OCI-LY1 (cell line): Measurements from ENCODE around the gene MOCS3.

Source experiments
- H2AFZ ChIP-seq: fragments of 200-600 bp; sonication (generic), shearing (Covaris generic); 2 replicates; pipeline ENCODE4 v1.6.0; 2014; ENCODE audit warnings: antibody characterized with exemption, mild to moderate bottlenecking, low read length
- H3F3A ChIP-seq: fragments of 200-600 bp; sonication (generic), shearing (Covaris generic); 2 replicates; pipeline ENCODE4 v1.6.0; 2014; ENCODE audit warnings: mild to moderate bottlenecking, antibody characterized with exemption, low read length, moderate library complexity; ENCODE audit not compliant: insufficient read depth
- H3K27ac ChIP-seq: fragments of 200-600 bp; sonication (generic); 2 replicates; pipeline ENCODE4 v1.5.1; 2014; ENCODE audit warnings: low read length, mixed run types, mild to moderate bottlenecking, low read depth; ENCODE audit not compliant: poor library complexity, severe bottlenecking
- H3K27me3 ChIP-seq: fragments of 200-600 bp; sonication (generic); 2 replicates; pipeline ENCODE4 v1.6.0; 2014; ENCODE audit warnings: antibody characterized with exemption, mild to moderate bottlenecking, low read length, moderate library complexity; ENCODE audit not compliant: insufficient read depth
- H3K36me3 ChIP-seq: fragments of 200-600 bp; sonication (generic); 2 replicates; pipeline ENCODE4 v1.6.1; 2014; ENCODE audit warnings: mild to moderate bottlenecking, antibody characterized with exemption, low read length, moderate library complexity, mixed read lengths; ENCODE audit not compliant: insufficient read depth
- H3K4me1 ChIP-seq: fragments of 200-600 bp; sonication (generic); 2 replicates; pipeline ENCODE4 v1.5.1; 2014; ENCODE audit warnings: mild to moderate bottlenecking, low read length, moderate library complexity; ENCODE audit not compliant: insufficient read depth, severe bottlenecking
- H3K4me2 ChIP-seq: fragments of 200-600 bp; sonication (generic), shearing (Covaris generic); 2 replicates; pipeline ENCODE4 v1.6.1; 2014; ENCODE audit warnings: low read length
- H3K4me3 ChIP-seq: fragments of 200-600 bp; sonication (generic); 2 replicates; pipeline ENCODE4 v1.5.1; 2014; ENCODE audit warnings: low read length, low read depth, mild to moderate bottlenecking, mixed read lengths; ENCODE audit not compliant: poor library complexity, severe bottlenecking
- H3K79me2 ChIP-seq: fragments of 200-600 bp; shearing (Covaris generic); 2 replicates; pipeline ENCODE4 v1.6.1; 2016; ENCODE audit warnings: mixed run types, low read length, mixed read lengths; ENCODE audit not compliant: insufficient read depth
- H3K9ac ChIP-seq: fragments of 200-600 bp; sonication (generic), shearing (Covaris generic); 2 replicates; pipeline ENCODE4 v1.6.1; 2014; ENCODE audit warnings: mild to moderate bottlenecking, low read length, mixed read lengths
- H3K9me2 ChIP-seq: fragments of 200-600 bp; sonication (generic), shearing (Covaris generic); 2 replicates; pipeline ENCODE4 v1.6.1; 2014; ENCODE audit warnings: low read depth, mild to moderate bottlenecking, low read length, mixed read lengths
- H3K9me3 ChIP-seq: fragments of 200-600 bp; shearing (Covaris generic); 2 replicates; pipeline ENCODE4 v1.6.1; 2014; ENCODE audit warnings: low read length, mixed read lengths
- H4K20me1 ChIP-seq: fragments of 200-600 bp; sonication (generic), shearing (Covaris generic); 2 replicates; pipeline ENCODE4 v1.6.0; 2016; ENCODE audit warnings: mild to moderate bottlenecking, low read length; ENCODE audit not compliant: insufficient read depth
- CTCF ChIP-seq: fragments of 200-600 bp; sonication (generic), shearing (Covaris generic); IDR thresholded peaks from 2 replicates; pipeline ENCODE4 v1.5.1; 2017; ENCODE audit warnings: mild to moderate bottlenecking, antibody characterized with exemption, low read length, moderate library complexity, mixed read lengths
- EZH2 ChIP-seq: fragments of 200-600 bp; sonication (generic), shearing (Covaris generic); IDR thresholded peaks from 2 replicates; pipeline ENCODE4 v1.8.0; 2017; ENCODE audit warnings: borderline replicate concordance, mixed run types, mild to moderate bottlenecking, antibody characterized with exemption, low read length, moderate library complexity, mixed read lengths

MOCS3 gene

GRCh38 chr20:50999355-50999754, 40.7 kb downstream of the MOCS3 start:
- TF ChIP-seq EZH2 (no peak), CTCF (no peak)
- H3K4me1 ChIP-seq = no peaks in the 10 kb centered on the region
- peaks cover 7% of the 10 kb centered on the region; the same call in 1 of the 2 replicates for H3K27me3 ChIP-seq

GRCh38 chr20:51001430-51002265, 43.0 kb downstream of the MOCS3 start:
- Histone ChIP-seq H3K9me2 (no peaks in the 10 kb centered on the region), H3K27ac (no peak overlapping the region), H3K79me2 (no peaks in the 10 kb centered on the region), H3K4me1 (no peaks in the 10 kb centered on the region), H3K4me3 (no peak overlapping the region), H3K36me3 (no peaks in the 10 kb centered on the region), H2AFZ (no peak overlapping the region), H3F3A (no peaks in the 10 kb centered on the region), H3K9me3 (no peaks in the 10 kb centered on the region), H3K4me2 (no peak overlapping the region), H3K9ac (no peak overlapping the region), H3K27me3 (0 out of 2 replicates have a peak, but pooled peaks cover 6% of the 10 kb centered on the region), H4K20me1 (no peaks in the 10 kb centered on the region)
- no peak for TF ChIP-seq EZH2
- TF ChIP-seq CTCF = no peak

More at GRCh38 chr20:50999355-50999754, 40.7 kb downstream of the MOCS3 start:
- no peaks in the 10 kb centered on the region for H3K79me2 ChIP-seq
- no peak overlapping the region for H3K4me3 ChIP-seq
- no peak overlapping the region for H3K27ac ChIP-seq
- no peak overlapping the region for H3K4me2 ChIP-seq
- no peaks in the 10 kb centered on the region for H3K9me2 ChIP-seq
- no peak overlapping the region for H2AFZ ChIP-seq
- no peaks in the 10 kb centered on the region for H3F3A ChIP-seq
- H3K9ac ChIP-seq = no peak overlapping the region
- no peaks in the 10 kb centered on the region for H3K36me3 ChIP-seq
- no peaks in the 10 kb centered on the region for H4K20me1 ChIP-seq
- no peaks in the 10 kb centered on the region for H3K9me3 ChIP-seq

GRCh38 chr20:51002633-51003032, 44.0 kb downstream of the MOCS3 start:
- H3K4me1 ChIP-seq = no peaks in the 10 kb centered on the region
- H3K79me2 ChIP-seq = no peaks in the 10 kb centered on the region
- H4K20me1 ChIP-seq = no peaks in the 10 kb centered on the region
- H3K9me3 ChIP-seq = no peaks in the 10 kb centered on the region
- H3K36me3 ChIP-seq = no peaks in the 10 kb centered on the region
- no peak overlapping the region for H3K9ac ChIP-seq
- no peak overlapping the region for H3K27ac ChIP-seq
- H3K4me2 ChIP-seq = no peak overlapping the region
- no peaks in the 10 kb centered on the region for H3K9me2 ChIP-seq
- no peak overlapping the region for H3K4me3 ChIP-seq
- H2AFZ ChIP-seq = no peak overlapping the region
- H3K27me3 ChIP-seq = 0 out of 2 replicates have a peak, but pooled peaks cover 6% of the 10 kb centered on the region
- H3F3A ChIP-seq = no peaks in the 10 kb centered on the region
- TF ChIP-seq CTCF = no peak
- TF ChIP-seq EZH2 = no peak
